Islet precursor cell (in vitro differentiated cells): Measurements from ENCODE around the gene ZNF343.
"Not testable (repeated sequence)": the region's sequence is repeated elsewhere in the genome, so short reads cannot be mapped to it uniquely, and the experiment has no call there.

Experiments used
- DNase-seq: peaks from one replicate; pipeline ENCODE4 v3.0.0-alpha.2; 2018

ZNF343 gene

DNA sequence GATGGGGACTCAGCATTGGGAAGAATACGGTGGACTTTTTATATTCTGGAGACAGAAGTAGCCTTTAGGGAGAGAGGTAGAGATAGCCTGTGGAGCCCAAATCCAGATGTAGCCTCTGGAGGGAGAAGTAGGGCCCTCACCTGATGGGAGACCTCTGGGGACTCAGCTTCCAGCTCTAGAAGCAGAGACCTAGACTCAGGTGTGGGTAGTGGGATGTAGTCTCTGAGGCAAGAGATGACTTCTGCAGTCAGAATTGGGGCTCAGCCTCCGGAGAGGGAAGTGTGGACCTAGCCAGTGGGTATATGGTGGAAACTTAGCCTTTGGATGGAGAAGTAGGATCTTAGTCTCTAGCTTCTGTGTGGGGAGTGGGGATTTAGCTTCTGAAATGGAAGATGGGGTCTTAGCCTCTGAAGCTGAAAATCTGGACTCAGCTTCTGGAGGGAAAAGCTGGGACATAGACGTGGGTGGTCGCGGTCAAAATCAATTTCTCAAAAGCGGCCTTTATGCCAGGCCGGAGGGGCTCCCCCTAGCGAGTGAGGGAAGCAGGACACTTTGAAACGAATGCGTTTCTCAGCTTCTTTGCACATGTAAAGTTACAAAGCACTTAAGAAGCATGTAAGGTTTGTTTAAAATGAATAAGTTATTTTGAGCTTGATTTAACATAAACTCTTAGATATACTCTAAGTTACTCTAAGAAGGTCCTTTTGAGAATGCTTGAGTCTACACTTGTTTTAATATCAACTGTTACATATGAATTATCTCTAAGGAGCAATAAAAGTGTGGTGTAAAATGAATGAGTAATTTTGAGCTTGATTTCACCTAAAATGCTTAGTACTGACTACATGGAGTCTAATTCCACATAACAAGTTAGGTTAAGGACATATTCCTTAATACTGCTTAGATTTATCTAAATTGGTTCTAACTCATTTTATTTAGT is 12.9 kb upstream of the ZNF343 start:
- DNase-seq = no peak

DNA sequence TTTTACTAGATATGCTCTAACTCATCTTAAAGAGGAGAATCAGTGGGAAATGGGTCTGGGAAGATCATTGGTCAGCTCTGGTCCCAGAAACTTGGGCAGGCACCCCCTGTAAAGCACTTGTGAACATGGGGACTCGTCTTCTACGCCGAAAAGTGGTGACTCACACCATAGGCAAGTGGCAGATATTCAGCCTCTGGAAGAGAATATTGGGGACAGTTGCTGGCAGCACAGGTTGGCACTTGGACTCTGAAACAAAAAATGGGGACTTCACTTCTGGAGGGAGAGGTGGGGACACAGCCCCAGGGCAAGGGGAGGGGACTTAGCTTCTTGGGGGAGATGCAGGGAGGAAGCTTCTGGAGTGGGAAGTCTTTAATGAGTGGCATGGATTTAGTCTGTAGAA is 11.9 kb upstream of the ZNF343 start:
- no peak for DNase-seq

DNA sequence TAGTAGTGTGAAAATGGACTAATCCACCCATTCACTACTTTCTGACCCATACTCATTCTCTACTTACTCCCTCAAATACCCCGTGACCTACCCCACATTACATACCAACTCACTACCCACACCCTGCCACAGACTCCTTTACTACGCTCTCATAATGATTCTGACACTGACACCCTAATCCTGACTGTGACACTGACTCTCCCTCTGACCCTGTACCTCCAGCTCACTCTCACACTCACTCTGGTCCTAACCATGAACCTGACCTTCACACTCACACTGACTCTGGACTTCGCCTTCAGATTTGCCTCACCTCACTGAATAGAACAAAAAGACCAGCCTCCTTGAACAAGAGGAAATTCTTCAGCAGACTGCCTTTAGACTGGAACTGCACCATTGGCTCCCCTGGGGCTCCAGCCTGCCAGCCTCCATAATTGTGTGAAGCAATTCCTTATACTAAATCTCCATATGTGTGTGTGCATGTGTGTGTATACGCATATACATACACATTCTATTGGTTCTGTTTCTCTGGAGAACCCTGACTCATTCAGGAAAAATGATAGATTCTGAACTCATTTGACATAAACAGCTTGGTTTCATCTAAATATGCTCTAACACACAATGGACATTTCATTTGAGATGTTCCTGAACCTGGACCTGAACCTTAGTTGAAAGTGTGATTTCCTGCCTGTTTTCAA is 10.5 kb upstream of the ZNF343 start:
- DNase-seq = no peak

DNA sequence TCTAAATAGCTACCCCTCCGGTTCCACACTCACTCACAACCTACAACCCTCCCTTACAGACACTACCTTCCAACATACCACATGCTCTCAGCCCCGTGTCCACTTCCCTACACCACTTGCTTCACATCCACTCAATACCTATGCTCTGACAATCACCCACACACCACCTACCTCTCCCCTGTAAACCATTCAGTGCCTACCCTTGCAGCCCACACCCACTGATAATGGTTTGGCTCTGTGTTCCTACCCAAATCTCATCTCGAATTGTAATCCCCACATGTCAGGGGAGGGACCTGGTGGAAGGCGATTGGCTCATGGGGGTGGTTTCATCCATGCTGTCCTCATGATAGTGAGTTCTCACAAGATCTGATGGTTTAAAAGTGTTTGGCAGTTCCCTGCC is 9.8 kb upstream of the ZNF343 start:
- no peak for DNase-seq

DNA sequence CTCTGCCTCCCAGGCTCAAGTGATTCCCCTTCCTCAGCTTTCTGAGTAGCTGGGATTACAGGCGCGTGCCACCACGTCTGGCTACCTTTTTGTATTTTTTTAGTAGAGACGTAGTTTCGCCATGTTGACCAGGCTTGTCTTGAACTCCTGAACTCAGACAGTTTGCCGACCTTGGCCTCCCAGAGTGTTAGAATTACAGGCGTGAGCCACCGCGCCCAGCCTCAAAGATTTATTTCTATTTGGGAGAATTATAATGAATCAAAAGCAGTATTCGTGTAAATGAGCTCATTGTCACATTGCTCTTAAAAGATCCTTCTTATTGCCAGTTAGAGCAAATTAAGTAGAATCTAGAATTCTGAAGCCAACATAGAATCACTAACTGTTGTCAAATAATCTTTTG is 9.4 kb upstream of the ZNF343 start:
- no peak for DNase-seq

DNA sequence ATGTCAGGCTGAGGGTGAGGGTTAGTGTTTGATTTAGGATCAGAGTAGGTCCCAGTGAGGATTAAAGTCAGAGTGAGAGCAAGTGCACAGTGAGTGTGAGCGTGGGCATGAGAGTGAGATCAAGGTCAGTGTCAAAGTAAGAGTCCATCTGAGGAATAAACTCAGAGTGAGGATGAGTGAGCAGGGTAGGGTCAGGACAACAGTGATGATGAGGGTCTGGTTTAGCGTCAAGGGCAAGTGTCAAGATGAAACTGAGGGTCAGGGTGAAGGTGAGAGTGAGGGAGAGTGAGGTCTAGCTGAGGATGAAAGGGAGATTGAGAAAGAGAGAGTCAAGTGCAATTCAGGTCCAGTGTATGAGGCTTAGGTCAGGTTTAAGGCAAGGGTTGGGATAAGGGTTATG is 7.7 kb upstream of the ZNF343 start:
- no peak for DNase-seq

DNA sequence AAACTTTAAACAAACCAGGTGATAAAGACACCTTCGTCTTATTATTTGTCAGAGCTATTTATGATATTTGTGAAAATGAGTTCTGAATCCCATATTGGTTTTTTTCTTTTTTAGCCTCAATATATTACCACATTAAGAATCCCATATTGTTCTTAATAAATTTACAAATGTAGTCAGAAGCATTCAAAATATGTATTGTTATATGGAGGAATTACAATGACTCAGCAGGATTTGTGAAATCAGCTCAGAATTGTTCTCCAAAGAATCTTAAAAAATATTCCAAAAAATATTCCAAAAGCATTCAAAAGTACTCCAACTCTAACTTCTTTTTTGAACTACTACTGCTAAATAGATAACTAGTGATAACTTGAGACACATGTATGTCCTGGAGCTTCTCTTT is 6.5 kb upstream of the ZNF343 start:
- no peak for DNase-seq

DNA sequence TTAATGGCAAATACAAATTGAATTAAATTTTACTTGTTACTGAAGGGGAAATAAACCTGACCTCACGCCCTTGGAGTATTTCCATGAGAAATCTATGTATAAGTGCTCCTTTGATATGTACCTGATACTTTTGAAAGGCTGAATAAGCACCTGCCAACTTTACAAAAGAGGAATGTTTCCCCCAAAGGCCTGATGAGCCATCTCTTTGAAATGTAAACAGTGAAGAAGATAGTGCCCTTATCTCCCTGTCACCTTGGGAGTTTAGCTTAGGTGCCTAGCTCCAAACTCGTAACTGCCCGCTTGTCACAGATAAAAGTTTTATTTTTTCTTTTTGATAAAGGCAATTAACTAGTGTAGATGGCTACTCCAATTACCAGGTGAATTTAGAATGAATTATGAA is 1.1 kb upstream of the ZNF343 start:
- no peak for DNase-seq

DNA sequence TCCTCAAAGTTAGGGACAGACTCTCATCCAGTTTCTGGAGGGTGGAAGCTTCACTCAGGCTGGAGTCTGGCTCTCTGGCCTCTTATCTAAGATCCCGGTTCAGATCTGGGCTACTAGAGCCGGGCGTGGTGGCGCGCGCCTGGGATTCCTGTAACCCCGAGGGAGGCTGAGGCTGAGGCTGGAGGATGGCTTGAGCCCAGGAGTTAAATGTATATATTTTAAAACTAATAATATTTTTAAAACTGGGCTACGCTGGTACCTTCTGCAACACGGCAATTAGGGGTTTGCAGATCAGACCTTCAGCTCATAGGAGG is 710 bp upstream of the ZNF343 start:
- peak; percentile 63 for DNase-seq

DNA sequence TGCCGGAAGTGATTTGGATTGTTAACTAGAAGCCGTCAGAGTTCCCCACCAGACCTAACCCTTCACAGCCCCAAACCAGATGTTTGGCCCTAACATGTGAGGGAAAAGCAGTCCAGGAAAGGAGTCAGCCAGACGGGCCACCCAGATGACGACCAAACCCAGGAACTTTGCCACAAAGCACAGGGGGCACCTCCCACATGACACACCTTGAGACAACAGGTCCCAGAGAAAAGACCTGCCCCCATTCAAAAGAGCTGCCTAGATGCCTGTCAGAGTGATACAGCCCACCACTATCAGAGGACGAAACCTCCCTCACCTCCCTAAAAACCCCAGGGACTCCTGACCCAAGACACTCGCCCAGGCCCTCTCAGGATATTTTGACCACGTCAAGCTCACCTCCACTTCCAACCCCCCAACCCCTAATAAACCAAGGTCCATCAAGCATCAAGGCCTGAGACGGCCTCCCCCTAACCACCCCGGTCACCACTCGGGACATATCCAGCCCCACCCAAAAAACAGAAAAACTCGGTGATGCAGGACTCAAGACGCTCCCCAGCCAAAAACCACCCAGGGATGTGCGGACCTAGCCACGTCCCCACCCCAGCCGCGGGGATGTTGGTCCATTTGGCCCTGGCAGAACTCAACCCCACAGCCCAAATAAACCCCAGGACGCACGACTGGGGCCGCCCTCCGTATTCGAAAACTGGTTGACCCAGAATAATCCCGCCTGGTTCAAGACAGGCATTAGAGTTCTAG is 662 bp downstream of the ZNF343 start:
- DNase-seq = no peak

DNA sequence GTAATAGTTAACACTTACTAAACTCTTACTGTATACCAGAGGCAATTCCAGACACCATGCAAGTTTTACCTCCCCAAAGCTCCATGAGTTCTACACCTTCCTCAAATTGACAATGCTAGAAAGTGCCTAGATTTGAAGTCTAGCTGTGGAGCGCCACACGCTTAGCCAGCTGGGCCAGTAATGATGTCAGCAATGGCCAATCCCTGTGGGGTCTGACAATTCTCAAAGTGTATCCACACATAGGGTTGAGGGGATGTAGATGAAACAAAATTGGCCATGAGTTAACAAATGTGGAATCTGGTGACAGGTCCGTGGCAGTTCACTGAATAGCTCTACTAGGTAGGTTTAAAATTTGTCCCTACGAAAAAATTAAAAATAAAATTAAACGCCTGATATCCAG is 1.3 kb downstream of the ZNF343 start:
- no peak for DNase-seq

DNA sequence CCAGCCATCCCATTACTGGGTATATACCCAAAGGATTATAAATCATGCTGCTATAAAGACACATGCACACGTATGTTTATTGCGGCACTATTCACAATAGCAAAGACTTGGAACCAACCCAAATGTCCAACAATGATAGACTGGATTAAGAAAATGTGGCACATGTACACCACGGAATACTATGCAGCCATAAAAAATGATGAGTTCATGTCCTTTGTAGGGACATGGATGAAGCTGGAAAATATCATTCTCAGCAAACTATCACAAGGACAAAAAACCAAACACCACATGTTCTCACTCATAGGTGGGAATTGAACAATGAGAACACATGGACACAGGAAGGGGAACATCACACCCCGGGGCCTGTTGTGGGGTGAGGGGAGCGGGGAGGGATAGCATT is 2.3 kb downstream of the ZNF343 start:
- not testable (repeated sequence) for DNase-seq

DNA sequence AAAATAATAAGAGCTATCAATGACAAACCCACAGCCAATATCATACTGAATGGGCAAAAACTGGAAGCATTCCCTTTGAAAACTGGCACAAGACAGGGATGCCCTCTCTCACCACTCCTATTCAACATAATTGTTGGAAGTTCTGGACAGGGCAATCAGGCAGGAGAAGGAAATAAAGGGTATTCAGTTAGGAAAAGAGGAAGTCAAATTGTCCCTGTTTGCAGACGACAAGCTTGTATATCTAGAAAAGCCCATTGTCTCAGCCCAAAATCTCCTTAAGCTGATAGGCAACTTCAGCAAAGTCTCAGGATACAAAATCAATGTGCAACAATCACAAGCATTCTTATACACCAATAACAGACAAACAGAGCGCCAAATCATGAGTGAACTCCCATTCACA is 3.9 kb downstream of the ZNF343 start:
- DNase-seq = not testable (repeated sequence)

DNA sequence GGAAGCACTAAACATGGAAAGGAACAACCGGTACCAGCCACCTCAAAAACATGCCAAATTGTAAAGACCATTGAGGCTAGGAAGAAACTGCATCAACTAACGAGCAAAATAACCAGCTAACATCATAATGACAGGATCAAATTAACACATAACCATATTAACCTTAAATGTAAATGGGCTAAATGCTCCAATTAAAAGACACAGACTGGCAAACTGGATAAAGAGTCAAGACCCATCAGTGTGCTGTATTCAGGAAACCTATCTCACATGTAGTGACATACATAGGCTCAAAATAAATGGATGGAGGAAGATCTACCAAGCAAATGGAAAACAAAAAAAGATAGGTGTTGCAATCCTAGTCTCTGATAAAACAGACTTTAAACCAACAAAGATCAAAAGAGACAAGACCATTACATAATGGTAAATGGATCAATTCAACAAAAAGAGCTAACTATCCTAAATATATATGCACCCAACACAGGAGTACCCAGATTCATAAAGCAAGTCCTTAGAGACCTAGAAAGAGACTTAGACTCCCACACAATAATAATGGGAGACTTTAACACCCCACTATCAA is 5.8 kb downstream of the ZNF343 start:
- not testable (repeated sequence) for DNase-seq

DNA sequence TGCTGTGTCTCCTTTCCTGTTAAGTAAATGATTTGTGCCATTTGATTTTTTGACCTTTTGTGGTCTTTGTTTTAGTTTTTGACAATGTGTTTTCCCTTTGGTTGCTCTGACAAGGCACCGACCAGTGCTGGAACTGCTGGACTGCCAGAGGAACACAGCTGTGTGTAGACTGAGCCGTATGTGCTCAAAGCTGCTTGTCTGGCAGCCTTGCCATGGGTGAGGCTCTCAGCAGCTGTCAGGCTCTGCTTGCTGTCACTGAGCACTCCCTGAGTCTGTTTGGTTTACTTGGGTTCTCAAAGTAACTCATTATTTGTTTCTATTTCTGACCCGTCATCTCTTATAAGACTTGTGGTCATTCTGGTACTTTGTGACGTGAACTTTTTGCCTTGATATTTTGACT is 23.1 kb downstream of the ZNF343 start:
- no peak for DNase-seq

DNA sequence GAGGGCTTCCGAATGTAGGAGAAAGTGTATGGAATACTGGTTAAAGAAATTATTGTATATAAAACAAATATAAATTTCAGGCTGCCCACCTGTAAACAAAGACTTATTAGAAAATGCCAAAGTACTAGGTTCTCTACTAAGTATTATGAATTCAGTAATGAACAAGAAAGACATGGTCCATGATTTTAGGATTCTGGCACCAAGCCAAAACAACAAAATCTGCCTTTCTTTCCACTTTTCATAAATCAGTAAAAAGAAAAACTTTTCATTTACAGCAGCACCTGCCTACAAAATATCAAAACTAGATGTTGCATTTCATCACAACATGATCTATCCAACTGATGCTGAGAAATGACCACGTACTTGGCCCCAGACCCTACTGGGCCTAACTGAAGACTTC is 23.6 kb downstream of the ZNF343 start:
- no peak for DNase-seq

DNA sequence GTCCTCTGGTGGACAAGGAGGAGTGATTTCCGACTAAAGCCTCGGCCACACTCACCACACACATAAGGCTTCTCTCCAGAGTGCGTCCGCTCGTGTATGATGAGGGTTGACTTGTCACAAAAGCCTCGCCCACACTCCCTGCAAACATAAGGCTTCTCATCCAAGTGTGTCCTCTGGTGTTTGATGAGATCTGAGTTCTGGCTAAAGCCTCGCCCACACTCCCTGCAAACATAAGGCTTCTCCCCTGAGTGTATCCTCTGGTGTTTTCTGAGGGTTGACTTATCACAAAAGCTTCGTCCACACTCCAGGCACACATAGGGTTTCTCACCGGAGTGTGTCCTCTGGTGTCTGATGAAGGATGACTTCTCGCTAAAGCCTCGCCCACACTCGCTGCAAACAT is 25.2 kb downstream of the ZNF343 start:
- DNase-seq = no peak

DNA sequence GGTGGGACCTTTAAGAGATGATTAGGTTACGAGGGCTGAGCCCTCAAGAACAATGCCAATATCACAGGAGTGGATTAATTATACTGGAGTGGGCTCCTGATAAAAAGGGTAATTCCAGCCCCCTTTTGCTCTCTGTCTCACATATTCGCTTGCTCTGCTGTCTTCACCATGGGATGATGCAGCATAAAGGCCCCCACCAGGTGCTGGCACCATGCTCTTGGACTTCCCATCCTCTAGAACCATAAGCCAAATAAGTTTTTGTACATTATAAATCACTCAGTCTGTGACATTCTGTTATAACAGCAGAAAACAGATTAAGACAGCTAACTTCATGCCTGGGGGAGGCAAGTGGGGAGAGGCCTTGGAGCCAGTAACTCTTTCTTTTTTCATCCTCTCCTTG is 28.3 kb downstream of the ZNF343 start:
- DNase-seq = no peak

DNA sequence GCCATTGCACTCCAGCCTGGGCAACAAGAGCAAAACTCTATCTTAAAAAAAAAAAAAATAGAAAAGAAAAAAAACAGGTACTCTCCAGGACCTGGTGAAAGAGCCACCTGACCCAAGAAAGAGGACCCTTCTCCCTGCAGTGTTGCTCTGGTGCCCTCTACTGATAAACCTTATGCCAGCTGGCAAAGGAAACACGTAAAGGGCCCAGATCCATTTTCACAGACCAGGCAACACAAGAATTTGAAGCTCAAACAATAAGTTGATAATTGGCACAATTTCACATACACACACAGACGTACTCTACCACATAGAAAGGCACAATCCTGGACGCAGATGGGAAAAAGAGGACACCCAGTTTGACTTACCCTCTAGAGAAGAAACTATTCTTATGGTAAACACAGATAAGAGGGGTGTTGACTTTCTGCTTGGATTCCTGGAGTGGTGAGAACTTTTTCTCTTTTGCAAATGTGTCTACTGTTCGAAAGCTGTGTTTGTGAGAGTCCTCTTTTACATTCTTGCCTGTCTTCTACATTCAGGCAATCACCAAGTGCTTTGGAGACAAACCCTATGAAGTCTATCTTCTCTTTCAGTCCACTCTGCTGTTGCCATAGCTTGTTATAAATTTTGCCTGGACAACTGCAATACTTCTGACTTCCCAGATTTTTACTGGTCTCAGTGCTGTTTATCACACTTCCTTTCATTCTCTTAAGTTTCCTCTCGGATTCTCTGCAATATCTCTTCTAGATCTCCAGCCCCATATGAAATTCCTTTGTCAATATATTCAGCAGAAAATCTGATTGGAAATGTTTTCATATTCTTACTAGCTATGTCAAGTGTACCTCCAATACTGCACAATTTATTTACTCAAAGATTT is 31.7 kb downstream of the ZNF343 start:
- no peak for DNase-seq

DNA sequence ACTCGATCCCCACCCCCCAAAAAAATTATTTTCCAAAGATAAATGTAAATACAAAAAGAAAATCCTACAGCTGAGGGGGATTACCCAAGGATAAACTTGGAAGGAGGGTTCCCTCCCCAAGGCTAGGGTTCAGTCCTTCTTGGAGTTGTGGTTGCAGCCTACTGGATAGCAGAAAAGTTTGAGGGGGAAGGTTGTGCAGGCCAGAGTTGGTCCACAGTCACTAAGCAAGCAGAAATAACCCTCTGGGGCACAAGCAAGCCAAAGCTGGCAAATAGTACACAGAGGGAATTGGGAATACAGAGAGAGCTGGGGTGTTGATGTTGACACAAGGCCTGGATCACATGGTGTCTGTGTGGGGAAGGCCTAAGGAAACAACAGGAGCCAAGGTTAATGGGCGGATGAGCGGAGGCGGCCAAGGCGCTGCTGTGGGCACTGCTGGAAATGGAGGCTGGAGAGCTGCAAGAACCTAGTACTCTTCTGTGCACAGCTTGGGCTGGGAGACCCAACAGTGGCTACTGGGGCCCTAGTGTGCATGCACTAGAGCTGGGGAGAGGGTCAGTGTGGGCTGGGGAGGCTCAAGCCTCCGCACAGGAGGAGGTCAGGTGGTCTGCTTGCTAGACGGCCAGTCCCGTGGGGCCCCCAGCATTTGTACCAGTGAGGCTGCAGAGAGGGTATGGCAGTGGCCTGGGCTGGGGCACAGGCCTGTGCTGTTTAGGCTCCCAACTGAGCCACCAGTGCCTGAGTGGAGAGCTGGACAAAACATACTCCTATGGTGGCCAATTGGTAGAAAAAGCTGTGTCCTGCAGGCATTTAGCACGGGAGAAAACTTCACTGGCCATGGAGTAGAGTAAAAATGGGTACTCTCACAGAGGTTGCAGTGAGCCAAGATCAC is 32.6 kb downstream of the ZNF343 start:
- DNase-seq = no peak

DNA sequence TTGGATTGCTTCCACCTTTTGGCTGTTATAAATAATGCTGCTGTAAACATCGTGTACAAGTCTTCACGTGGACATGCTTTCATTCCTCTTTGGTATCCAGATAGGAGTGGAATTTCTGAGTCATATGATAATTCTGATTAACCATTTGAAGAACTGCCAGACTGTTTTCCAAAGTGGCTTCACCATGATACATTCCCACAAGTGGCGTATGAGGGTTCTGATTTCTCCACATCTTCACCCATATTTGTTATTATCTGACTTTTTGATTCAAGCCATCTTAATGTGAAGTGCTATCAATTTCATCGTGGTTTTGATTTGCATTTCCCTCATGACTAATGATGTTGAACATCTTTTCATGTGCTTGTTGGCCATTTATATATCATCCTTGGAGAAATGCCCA is 35.2 kb downstream of the ZNF343 start:
- no peak for DNase-seq
